Natural killer cell (primary cell): Measurements from ENCODE around the gene SEMA3B. TPM values are rescaled to one million over a fixed set of nuclear protein-coding genes. Genes with fewer than 3 reads are reported as not detected.

Source experiments
- ATAC-seq, 3 donors: fragments of 150-1000 bp in 2 of 3; fragments of 200-7000 bp in 1 of 3; cut with Tn5 transposase; 1 replicate in 1 of 3; 2 replicates in 2 of 3; pipeline ENCODE4 v1.10.0; 2021; ENCODE audit warnings: mild to moderate bottlenecking in 2 of 3, moderate library complexity in 2 of 3
- DNase-seq, 2 donors: peaks; one replicate each; pipeline versions ENCODE4 v3.0.0 to v3.0.0-alpha.2; 2013 to 2021; ENCODE audit warnings: mixed read lengths in 1 of 2
- H3K27ac ChIP-seq: one replicate; pipeline ENCODE4 v1.5.1; 2013; ENCODE audit warnings: mild to moderate bottlenecking, low read length
- H3K27me3 ChIP-seq: one replicate; pipeline ENCODE4 v1.6.1; 2013; ENCODE audit warnings: low read length; ENCODE audit not compliant: control insufficient read depth, insufficient read depth
- H3K36me3 ChIP-seq: one replicate; pipeline ENCODE4 v1.6.1; 2013; ENCODE audit warnings: low read length; ENCODE audit not compliant: control insufficient read depth, insufficient read depth
- H3K4me1 ChIP-seq: one replicate; pipeline ENCODE4 v1.6.1; 2013; ENCODE audit warnings: low read length; ENCODE audit not compliant: control insufficient read depth, insufficient read depth
- H3K4me3 ChIP-seq: one replicate; pipeline ENCODE4 v1.5.1; 2013; ENCODE audit warnings: low read length
- H3K9me3 ChIP-seq: one replicate; pipeline ENCODE4 v1.6.1; 2013; ENCODE audit warnings: low read length; ENCODE audit not compliant: control insufficient read depth, insufficient read depth
- H3K27ac Mint-ChIP-seq, 2 donors: one replicate each; pipeline ENCODE4 v1.8.0; 2022; ENCODE audit warnings: mild to moderate bottlenecking in 2 of 2, mixed read lengths in 2 of 2, moderate library complexity in 1 of 2
- H3K27me3 Mint-ChIP-seq, 2 donors: one replicate each; pipeline ENCODE4 v1.8.0; 2022; ENCODE audit warnings: low read depth in 2 of 2, mixed read lengths in 2 of 2
- H3K36me3 Mint-ChIP-seq: one replicate; pipeline ENCODE4 v1.8.0; 2022; ENCODE audit warnings: mixed read lengths
- H3K4me1 Mint-ChIP-seq, 2 donors: one replicate each; pipeline ENCODE4 v1.8.0; 2022; ENCODE audit warnings: mixed read lengths in 2 of 2
- H3K4me3 Mint-ChIP-seq: one replicate; pipeline ENCODE4 v1.8.0; 2022; ENCODE audit warnings: mild to moderate bottlenecking, moderate library complexity, mixed read lengths
- H3K9me3 Mint-ChIP-seq, 2 donors: one replicate each; pipeline ENCODE4 v1.8.0; 2022; ENCODE audit warnings: mixed read lengths in 2 of 2
- CTCF ChIP-seq: fragments of 200-600 bp; IDR thresholded peaks from one replicate; pipeline ENCODE4 v1.8.0; 2022; ENCODE audit warnings: antibody characterized with exemption
- whole genome bisulfite sequencing: methylation state at CpG from one replicate; pipeline ENCODE4 v1.1.7; 2013; ENCODE audit warnings: missing lambda C conversion rate; ENCODE audit not compliant: insufficient coverage; 5-methylcytosine and 5-hydroxymethylcytosine counted together
- intact Hi-C: fragments of 100-400 bp; cut with micrococcal nuclease; formaldehyde crosslinking; loops from one replicate; pipeline ENCODE4 v1.14.2; 2022
- total RNA-seq, 4 donors: library from RNA; stranded (reverse); fragments of 120-200 nt in 1 of 4; gene quantifications; one replicate each; pipeline versions ENCODE4 v1.2.3 to v1.2.4, GENCODE V29; 2013 to 2022

SEMA3B gene
- total RNA-seq, 3 donors from 2014 or later (not counting 1 experiment from before 2014, with no cell fraction given) = 0.97 to 2.0 (median 0.99) TPM

GRCh38 chr3:50255251-50255615 lies 13.7 kb upstream of the SEMA3B start:
- no peaks in the 10 kb centered on the region for H3K36me3 Mint-ChIP-seq
- intact Hi-C loops = no loop called here

DNA sequence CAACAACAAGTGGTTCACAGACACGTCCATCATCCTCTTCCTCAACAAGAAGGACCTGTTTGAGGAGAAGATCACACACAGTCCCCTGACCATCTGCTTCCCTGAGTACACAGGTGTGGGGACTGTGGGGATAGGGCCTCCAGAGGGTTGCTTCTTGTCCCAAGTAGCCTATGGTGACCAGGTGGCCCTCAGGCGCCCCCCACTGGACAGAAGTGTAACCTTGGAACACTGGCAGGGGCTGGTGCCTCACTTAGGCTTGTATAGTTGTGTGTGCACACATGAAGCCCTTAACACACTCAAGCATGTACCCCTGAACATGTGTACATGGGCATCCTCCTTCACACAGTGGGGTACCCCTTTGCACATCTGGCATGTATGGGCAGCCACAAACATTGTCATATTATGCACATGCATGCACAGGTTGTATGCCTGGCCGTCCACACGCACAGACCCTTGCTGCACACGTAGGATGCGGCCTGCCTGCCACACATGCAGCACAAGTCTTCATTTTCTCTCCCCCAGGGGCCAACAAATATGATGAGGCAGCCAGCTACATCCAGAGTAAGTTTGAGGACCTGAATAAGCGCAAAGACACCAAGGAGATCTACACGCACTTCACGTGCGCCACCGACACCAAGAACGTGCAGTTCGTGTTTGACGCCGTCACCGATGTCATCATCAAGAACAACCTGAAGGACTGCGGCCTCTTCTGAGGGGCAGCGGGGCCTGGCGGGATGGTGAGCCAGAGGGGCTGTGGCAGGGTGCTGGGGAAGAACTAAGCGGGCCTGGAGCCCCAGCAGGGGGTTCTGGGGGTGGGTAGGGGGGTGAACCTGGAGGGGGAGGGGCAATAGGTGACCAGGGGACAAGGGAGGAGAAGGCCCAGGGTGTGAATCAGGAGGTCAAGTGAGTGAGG lies 11.7 kb upstream of the SEMA3B start:
- DNase-seq (peak in 1 of 2 donors; percentile 55), ATAC-seq (no peak)
- Histone ChIP-seq H3K27ac (no peak overlapping the region), H3K27me3 (no peaks in the 10 kb centered on the region), H3K4me1 (peaks cover 46% of the 10 kb centered on the region), H3K9me3 (no peaks in the 10 kb centered on the region), H3K4me3 (no peak overlapping the region), H3K36me3 (peaks cover 62% of the 10 kb centered on the region)
- intact Hi-C loops = no loop called here
- Mint-ChIP-seq H3K27ac (peak overlapping the region; percentile 39 to 50), H3K4me3 (peak overlapping the region; percentile 2), H3K9me3 (no peaks in the 10 kb centered on the region), H3K36me3 (no peaks in the 10 kb centered on the region), H3K4me1 (peaks cover 5 to 34% of the 10 kb centered on the region in 2 donors), H3K27me3 (no peaks in the 10 kb centered on the region)
- TF ChIP-seq CTCF = peak; percentile 30
- WGBS = 96% methylated on average over 20 of the region's 20 CpGs

More at GRCh38 chr3:50255251-50255615, 13.7 kb upstream of the SEMA3B start:
- Mint-ChIP-seq H3K4me3 (no peak overlapping the region), H3K27me3 (no peaks in the 10 kb centered on the region), H3K27ac (peak overlapping the region in 1 of 2 donors; percentile 77), H3K4me1 (peaks cover 18 to 51% of the 10 kb centered on the region in 2 donors), H3K9me3 (no peaks in the 10 kb centered on the region)
- Histone ChIP-seq H3K4me3 (no peak overlapping the region), H3K4me1 (peaks cover 55% of the 10 kb centered on the region), H3K27ac (no peak overlapping the region), H3K36me3 (peaks cover 71% of the 10 kb centered on the region), H3K27me3 (no peaks in the 10 kb centered on the region), H3K9me3 (no peaks in the 10 kb centered on the region)
- 98% methylated on average over 9 of the region's 9 CpGs for WGBS
- DNase-seq (no peak), ATAC-seq (no peak)
- TF ChIP-seq CTCF = no peak

GRCh38 chr3:50258029-50258680 lies 10.8 kb upstream of the SEMA3B start:
- Histone ChIP-seq H3K27me3 (no peaks in the 10 kb centered on the region), H3K36me3 (peaks cover 53% of the 10 kb centered on the region), H3K27ac (no peak overlapping the region), H3K4me1 (peaks cover 37% of the 10 kb centered on the region), H3K9me3 (no peaks in the 10 kb centered on the region), H3K4me3 (no peak overlapping the region)
- Mint-ChIP-seq H3K36me3 (no peaks in the 10 kb centered on the region), H3K27me3 (no peaks in the 10 kb centered on the region), H3K4me3 (peak overlapping the region; percentile 17), H3K9me3 (no peaks in the 10 kb centered on the region), H3K4me1 (peaks cover 5 to 33% of the 10 kb centered on the region in 2 donors), H3K27ac (peak overlapping the region; percentile 54 to 71)
- WGBS = 98% methylated on average over 10 of the region's 17 CpGs
- ATAC-seq (no peak), DNase-seq (no peak)
- no peak for TF ChIP-seq CTCF
- intact Hi-C loops = no loop called here
